Nephron progenitor cell (in vitro differentiated cells): ENCODE measurements around the gene NFIA.
A peak's percentile ranks its signal among the peaks of the same experiment; 100 is the strongest.

Source experiments
- DNase-seq: peaks from one replicate; pipeline ENCODE4 v3.0.0; 2021
- H3K27ac Mint-ChIP-seq: 2 replicates; pipeline ENCODE4 v1.8.0; 2021; ENCODE audit warnings: mild to moderate bottlenecking, moderate library complexity, mixed read lengths
- H3K27me3 Mint-ChIP-seq: 2 replicates; pipeline ENCODE4 v1.8.0; 2021; ENCODE audit warnings: mild to moderate bottlenecking, low read depth, mixed read lengths; ENCODE audit not compliant: poor library complexity
- H3K36me3 Mint-ChIP-seq: 2 replicates; pipeline ENCODE4 v1.8.0; 2021; ENCODE audit warnings: low read depth, mixed read lengths
- H3K4me1 Mint-ChIP-seq: 2 replicates; pipeline ENCODE4 v1.8.0; 2021; ENCODE audit warnings: mixed read lengths
- H3K4me3 Mint-ChIP-seq: 2 replicates; pipeline ENCODE4 v1.8.0; 2021; ENCODE audit warnings: mild to moderate bottlenecking, moderate library complexity, mixed read lengths
- H3K9me3 Mint-ChIP-seq: 2 replicates; pipeline ENCODE4 v1.8.0; 2021; ENCODE audit warnings: mild to moderate bottlenecking, moderate library complexity, mixed read lengths
- TF ChIP-seq, protein P1 (sequence below): fragments of 200-600 bp; sonication (generic); IDR thresholded peaks from 2 replicates; pipeline ENCODE4 v1.5.0; 2021; ENCODE audit warnings: antibody characterized with exemption

Gene NFIA

DNA sequence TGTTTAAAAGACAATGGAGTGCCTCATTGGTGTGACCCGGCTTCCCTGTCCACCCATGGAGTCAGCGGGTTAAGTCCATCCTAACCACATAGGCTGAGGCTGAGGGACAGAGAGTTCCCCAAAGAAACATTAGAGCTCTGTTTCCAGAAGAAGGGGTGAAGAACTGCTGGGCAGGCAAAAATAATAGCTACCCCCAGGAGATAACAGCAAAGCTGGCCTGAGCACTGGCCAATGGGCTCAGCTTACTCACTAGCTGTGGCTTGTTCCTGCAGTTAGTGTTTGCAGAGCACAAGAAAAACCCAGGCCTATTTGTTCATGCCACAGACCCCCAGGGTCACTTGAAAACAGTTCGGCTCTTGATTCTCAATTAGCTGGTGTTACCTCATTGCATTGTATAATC, 311.2 kb downstream of the NFIA start:
- Mint-ChIP-seq H3K4me1 (peaks cover 30% of the 10 kb centered on the region), H3K27me3 (peaks cover 10% of the 10 kb centered on the region), H3K27ac (peak overlapping the region; percentile 66), H3K36me3 (peaks cover 1% of the 10 kb centered on the region), H3K9me3 (peaks cover 12% of the 10 kb centered on the region), H3K4me3 (no peak overlapping the region)
- DNase-seq: no peak
- TF ChIP-seq, protein P1, sequence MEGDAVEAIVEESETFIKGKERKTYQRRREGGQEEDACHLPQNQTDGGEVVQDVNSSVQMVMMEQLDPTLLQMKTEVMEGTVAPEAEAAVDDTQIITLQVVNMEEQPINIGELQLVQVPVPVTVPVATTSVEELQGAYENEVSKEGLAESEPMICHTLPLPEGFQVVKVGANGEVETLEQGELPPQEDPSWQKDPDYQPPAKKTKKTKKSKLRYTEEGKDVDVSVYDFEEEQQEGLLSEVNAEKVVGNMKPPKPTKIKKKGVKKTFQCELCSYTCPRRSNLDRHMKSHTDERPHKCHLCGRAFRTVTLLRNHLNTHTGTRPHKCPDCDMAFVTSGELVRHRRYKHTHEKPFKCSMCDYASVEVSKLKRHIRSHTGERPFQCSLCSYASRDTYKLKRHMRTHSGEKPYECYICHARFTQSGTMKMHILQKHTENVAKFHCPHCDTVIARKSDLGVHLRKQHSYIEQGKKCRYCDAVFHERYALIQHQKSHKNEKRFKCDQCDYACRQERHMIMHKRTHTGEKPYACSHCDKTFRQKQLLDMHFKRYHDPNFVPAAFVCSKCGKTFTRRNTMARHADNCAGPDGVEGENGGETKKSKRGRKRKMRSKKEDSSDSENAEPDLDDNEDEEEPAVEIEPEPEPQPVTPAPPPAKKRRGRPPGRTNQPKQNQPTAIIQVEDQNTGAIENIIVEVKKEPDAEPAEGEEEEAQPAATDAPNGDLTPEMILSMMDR: no peak

DNA sequence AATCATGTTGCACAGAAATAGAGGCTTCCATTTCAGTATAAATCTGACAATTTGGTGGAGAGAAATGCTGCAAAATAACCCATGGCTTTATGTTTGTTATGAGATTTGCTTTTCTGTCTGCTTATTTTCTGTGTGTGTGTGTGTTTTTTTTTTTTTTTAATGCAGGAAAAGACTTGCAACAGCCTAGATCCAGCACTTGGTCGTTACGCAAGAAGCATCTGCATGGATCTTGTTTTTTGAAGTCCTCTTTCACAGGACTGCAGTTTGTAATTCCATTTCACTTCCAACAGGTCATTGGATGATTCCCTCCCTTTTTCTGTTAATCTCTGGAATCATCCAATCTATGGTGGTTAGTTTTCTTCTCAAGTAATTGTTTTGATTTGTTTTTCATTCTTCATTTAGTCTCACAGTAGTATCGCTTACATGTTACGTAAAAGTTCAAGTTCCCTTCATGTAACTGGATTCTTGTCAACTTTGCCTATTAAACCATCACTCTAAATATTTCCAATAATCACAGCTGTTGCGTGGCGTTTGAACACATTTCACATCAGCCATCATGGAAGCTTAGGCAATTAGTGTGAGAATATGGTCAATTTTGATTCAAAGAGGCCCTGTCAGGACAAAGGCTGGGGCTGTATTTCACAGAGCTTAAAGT, 312.9 kb downstream of the NFIA start:
- peaks cover 10% of the 10 kb centered on the region for H3K27me3 Mint-ChIP-seq
- H3K9me3 Mint-ChIP-seq: no peaks in the 10 kb centered on the region

DNA sequence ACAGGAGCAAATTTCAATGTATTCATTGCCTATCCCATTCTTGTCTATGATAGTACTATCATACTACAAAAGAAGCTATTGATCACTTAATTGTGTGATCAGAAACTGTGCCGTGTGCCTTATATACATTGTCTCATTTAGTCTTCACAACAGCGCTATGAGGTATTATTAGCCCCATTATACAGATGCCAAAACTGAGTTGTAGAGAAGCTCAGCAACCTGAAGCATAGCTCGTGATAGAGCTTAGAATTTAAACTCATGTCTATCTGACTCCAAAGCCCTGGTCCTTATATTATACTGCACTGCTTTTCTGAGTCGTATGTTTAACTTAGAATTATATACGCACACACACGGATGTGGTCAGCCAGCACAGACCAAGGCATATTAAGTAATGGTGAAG, 315.1 kb downstream of the NFIA start:
- Mint-ChIP-seq H3K27me3 (peaks cover 6% of the 10 kb centered on the region), H3K4me3 (no peak overlapping the region), H3K36me3 (no peaks in the 10 kb centered on the region), H3K9me3 (no peaks in the 10 kb centered on the region), H3K4me1 (peaks cover 48% of the 10 kb centered on the region), H3K27ac (no peak overlapping the region)
- TF ChIP-seq, protein P1: no peak
- DNase-seq: no peak

More for the DNA sequence above, 312.9 kb downstream of the NFIA start:
- Mint-ChIP-seq H3K4me1 (peaks cover 47% of the 10 kb centered on the region), H3K27ac (no peak overlapping the region), H3K36me3 (no peaks in the 10 kb centered on the region), H3K4me3 (no peak overlapping the region)
- TF ChIP-seq, protein P1: no peak
- no peak for DNase-seq

DNA sequence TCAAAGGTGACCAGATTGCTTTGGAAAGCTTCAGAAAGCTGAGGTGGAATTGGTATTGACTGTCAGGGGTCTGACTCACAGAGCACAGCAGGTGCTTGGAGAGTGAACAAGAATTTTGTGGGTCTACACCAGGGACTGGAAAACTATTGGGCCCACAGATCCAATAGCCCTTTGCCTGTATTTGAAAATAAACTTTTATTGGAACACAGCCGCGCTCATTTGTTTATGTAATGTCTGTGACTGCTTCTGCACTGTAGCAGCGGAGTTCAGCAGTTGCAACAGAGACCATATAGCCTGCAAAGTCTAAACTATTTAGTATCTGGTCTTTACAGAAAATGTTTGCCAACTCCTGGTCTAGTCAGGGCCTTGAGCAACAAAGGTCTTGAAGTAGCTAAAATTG, 315.6 kb downstream of the NFIA start:
- DNase-seq: no peak
- H3K36me3 Mint-ChIP-seq: no peaks in the 10 kb centered on the region
- TF ChIP-seq, protein P1: no peak
- H3K27me3 Mint-ChIP-seq: peaks cover 1% of the 10 kb centered on the region
- H3K4me1 Mint-ChIP-seq: peaks cover 43% of the 10 kb centered on the region
- no peak overlapping the region for H3K27ac Mint-ChIP-seq
- H3K4me3 Mint-ChIP-seq: no peak overlapping the region
- no peaks in the 10 kb centered on the region for H3K9me3 Mint-ChIP-seq

DNA sequence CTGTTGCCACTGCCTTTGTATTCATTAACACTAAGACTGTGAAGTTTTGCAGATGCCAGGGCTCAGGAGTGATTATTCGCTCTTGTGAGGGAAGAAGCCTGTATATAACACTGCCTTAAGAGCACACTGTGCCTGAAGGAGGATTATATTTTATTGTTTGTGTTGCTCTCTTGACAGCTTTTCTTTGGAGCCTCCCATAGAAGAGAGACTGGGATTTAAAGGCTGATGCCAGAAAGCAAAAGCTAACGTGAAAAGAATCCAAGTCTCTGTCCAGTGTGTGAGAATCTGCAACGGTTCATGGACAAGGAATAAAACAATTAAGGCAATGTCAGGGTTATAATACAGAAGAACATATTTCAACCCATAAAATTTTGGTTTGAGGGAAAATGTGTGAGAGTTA, 316.8 kb downstream of the NFIA start:
- DNase-seq: no peak
- no peaks in the 10 kb centered on the region for H3K36me3 Mint-ChIP-seq
- H3K27me3 Mint-ChIP-seq: no peaks in the 10 kb centered on the region
- no peak overlapping the region for H3K27ac Mint-ChIP-seq
- TF ChIP-seq, protein P1: no peak
- H3K4me3 Mint-ChIP-seq: no peak overlapping the region
- H3K9me3 Mint-ChIP-seq: no peaks in the 10 kb centered on the region
- peaks cover 50% of the 10 kb centered on the region for H3K4me1 Mint-ChIP-seq

DNA sequence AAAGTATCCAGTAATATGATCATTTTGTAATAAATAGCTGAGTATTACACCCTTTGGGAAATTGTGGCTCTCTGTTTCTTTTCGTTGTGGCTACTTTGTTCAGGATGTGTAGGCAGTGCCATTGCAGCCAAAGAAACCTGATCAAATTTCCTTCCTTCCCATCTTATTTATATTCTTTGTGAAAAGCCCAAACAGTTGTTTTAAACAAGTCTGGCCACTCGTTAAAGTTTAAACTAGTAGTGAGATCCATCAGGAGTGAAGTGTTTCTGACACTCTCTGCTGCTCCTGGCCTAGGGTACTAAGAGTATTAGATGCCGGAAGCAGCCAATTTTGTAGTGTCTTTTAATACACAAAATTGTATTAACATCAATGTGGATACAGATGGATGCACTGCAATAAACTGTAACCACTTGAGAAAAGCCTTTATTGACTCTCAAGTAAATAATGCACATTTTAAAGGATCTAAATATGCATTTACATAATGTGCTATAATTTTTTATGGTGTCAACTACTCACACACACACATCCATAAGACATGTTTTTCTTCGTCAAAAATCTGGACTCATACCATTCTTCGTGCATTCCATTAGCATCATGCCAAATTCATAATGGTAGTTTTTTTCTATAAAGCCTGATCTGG, 317.9 kb downstream of the NFIA start:
- H3K9me3 Mint-ChIP-seq: no peaks in the 10 kb centered on the region
- H3K36me3 Mint-ChIP-seq: no peaks in the 10 kb centered on the region
- DNase-seq: no peak
- peak overlapping the region; percentile 27 for H3K4me3 Mint-ChIP-seq
- no peaks in the 10 kb centered on the region for H3K27me3 Mint-ChIP-seq
- peak overlapping the region; percentile 68 for H3K27ac Mint-ChIP-seq
- TF ChIP-seq, protein P1: no peak
- peaks cover 49% of the 10 kb centered on the region for H3K4me1 Mint-ChIP-seq
